Activated CD4-positive, alpha-beta T cell treated with anti-CD3 and anti-CD28 coated beads, Interleukin-2, amount 10 ng/mL, durations not matched to agents 24 days and 14 days (primary cell): ENCODE measurements around the gene KATNIP. TPM values are rescaled to one million over a fixed set of nuclear protein-coding genes. Genes with fewer than 3 reads are reported as not detected.

Experiments used
- DNase-seq: peaks from one replicate; pipeline ENCODE4 v3.0.0; 2022
- H3K27ac Mint-ChIP-seq: one replicate; pipeline ENCODE4 v1.8.0; 2022; ENCODE audit warnings: mild to moderate bottlenecking, mixed read lengths
- H3K27me3 Mint-ChIP-seq: one replicate; pipeline ENCODE4 v1.8.0; 2022; ENCODE audit warnings: mixed read lengths
- H3K36me3 Mint-ChIP-seq: one replicate; pipeline ENCODE4 v1.8.0; 2022; ENCODE audit warnings: low read depth, mild to moderate bottlenecking, mixed read lengths
- H3K4me1 Mint-ChIP-seq: one replicate; pipeline ENCODE4 v1.8.0; 2021; ENCODE audit warnings: mixed read lengths
- H3K4me3 Mint-ChIP-seq: one replicate; pipeline ENCODE4 v1.8.0; 2022; ENCODE audit warnings: mild to moderate bottlenecking, moderate library complexity, mixed read lengths
- H3K9me3 Mint-ChIP-seq: one replicate; pipeline ENCODE4 v1.8.0; 2021; ENCODE audit warnings: mixed read lengths
- intact Hi-C: fragments of 100-400 bp; cut with micrococcal nuclease; formaldehyde crosslinking; loops from one replicate; pipeline ENCODE4 v1.15.1; 2023
- total RNA-seq: library from RNA; stranded (reverse); gene quantifications from 2 replicates; pipeline ENCODE4 v1.2.3, GENCODE V29; 2022

The KATNIP gene
- total RNA-seq, 1 donor from 2014 or later = 17.5 TPM

DNA sequence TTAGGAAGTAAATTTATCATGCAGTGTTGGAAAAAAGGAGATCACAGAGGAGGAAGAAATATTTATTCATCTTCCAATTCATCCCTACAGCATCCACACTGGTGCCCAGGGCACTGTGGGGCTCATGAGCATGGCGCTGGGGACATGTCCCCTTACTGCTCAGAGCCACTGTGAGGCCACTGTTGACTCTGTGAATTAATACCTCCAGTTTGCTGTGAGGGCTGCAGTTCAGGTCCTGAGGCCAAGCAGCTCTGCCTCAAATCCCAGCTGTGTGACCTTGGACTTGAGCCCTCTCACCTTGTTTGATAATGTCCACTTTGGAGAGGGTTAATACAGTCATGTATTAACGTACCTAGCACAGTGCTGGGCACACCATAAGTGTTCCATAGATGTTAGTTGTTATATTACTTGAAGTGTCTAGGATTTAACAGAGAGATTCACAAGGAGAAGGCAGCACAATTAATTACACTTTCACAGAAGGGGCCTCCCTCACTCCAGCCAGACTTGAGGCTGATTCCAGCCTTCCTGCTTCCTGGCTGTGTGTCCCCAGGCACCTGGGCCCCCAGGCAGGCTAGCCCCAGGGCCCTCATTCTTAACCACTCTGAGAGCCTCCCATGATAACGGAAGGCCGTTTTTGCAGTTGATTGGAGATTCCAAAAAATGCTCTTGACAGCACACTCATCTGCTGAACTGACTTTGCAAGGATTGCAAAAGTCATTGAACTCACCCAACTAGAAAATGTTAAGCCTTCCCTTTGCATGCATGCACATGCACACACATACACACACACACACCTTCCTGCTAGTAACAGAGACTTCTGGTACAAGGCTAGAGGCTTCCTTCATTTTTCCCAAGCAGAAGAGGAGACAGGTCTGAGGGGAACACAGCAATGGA is 29.4 kb downstream of the KATNIP start:
- no peak for DNase-seq
- Mint-ChIP-seq H3K36me3 (peaks cover 7% of the 10 kb centered on the region), H3K4me1 (peaks cover 17% of the 10 kb centered on the region), H3K27me3 (no peaks in the 10 kb centered on the region), H3K4me3 (no peak overlapping the region), H3K27ac (no peak overlapping the region), H3K9me3 (no peaks in the 10 kb centered on the region)
- intact Hi-C loops = no loop called here

DNA sequence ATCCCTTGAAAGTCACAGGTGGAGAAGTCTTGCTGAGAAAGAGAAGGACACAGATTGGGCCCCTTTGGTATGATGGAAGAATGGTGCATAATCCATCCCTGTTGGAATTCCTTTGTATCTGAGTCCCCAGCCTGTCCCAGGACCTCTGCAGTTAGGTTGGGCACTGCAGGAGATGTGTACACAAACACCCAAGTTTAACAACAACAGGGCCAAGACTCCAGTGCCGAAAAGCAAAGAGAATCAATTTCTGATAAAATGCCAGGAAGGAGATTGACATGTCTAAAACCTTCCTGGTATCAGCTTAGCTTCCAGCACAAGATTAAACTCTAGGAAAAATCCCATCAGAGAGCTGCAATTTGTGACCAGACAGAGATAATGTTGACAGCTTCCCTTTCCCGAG is 32.9 kb downstream of the KATNIP start:
- intact Hi-C loops = no loop called here
- H3K36me3 Mint-ChIP-seq = peaks cover 5% of the 10 kb centered on the region
- no peaks in the 10 kb centered on the region for H3K27me3 Mint-ChIP-seq
- no peak overlapping the region for H3K4me3 Mint-ChIP-seq
- H3K4me1 Mint-ChIP-seq = peaks cover 17% of the 10 kb centered on the region
- no peak for DNase-seq
- no peak overlapping the region for H3K27ac Mint-ChIP-seq
- H3K9me3 Mint-ChIP-seq = no peaks in the 10 kb centered on the region

DNA sequence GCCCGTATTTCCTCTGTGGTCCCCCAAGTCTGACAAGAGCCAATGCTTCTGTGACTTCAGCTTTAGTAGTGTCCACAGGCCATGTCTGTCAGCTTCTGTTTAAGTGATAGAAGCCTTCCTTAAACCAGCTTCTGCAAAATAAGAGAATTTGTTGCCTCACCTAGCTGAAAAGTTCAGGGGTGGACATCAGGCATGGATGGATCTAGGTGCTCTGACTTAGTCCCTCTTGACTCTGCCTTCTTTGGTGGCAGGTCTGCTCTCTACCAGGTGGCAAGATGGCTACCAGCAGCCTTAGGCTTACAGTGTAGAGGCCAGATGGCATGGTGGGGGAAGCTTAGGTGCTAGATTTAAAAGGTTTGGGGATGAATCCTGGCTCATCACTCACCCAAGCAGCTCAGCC is 33.7 kb downstream of the KATNIP start:
- H3K36me3 Mint-ChIP-seq = peaks cover 5% of the 10 kb centered on the region
- H3K4me3 Mint-ChIP-seq = no peak overlapping the region
- peaks cover 12% of the 10 kb centered on the region for H3K4me1 Mint-ChIP-seq
- H3K27me3 Mint-ChIP-seq = no peaks in the 10 kb centered on the region
- intact Hi-C loops = no loop called here
- no peaks in the 10 kb centered on the region for H3K9me3 Mint-ChIP-seq
- no peak overlapping the region for H3K27ac Mint-ChIP-seq
- DNase-seq = no peak

DNA sequence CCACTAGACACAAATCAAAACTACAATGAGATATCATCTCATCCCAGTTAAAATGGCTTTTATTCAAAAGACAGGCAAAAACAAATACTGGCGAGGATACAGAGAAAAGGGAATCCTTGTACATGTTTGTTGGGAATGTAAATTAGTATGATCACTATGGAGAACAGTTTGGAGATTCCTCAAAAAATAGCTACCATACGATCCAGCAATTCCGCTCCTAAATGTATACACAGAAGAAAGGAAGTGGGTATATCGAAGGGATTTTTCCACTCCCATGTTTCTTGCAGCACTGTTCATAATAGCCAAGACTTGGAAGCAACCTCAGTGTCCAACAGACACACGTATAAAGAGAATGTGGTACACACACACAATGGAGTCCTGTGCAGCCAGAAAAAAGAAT is 35.3 kb downstream of the KATNIP start:
- no peak for DNase-seq
- Mint-ChIP-seq H3K9me3 (no peaks in the 10 kb centered on the region), H3K4me3 (no peak overlapping the region), H3K36me3 (peaks cover 2% of the 10 kb centered on the region), H3K4me1 (no peaks in the 10 kb centered on the region), H3K27me3 (no peaks in the 10 kb centered on the region), H3K27ac (no peak overlapping the region)
- intact Hi-C loops = no loop called here

DNA sequence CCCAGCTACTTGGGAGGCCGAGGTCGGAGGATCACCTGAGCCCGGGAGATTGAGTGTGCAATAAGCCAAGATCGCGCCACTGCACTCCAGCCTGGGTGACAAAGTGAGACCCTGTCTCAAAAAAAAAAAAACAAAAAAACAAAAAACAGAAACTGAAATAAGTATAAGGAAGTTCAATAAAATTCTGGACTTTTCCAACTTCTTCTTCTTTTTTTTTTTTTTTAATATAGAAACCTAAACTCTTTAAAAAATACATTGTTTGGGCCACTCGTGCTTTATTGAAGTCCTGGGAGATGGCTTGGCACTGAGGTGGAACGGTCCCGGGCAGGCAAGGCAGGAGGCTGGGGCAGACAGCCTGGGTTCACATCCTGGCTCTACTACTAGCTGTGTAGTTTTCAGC is 36.8 kb downstream of the KATNIP start:
- Mint-ChIP-seq H3K27me3 (no peaks in the 10 kb centered on the region), H3K4me1 (no peaks in the 10 kb centered on the region), H3K36me3 (peaks cover 2% of the 10 kb centered on the region), H3K4me3 (no peak overlapping the region), H3K27ac (no peak overlapping the region), H3K9me3 (no peaks in the 10 kb centered on the region)
- no peak for DNase-seq
- intact Hi-C loops = no loop called here

DNA sequence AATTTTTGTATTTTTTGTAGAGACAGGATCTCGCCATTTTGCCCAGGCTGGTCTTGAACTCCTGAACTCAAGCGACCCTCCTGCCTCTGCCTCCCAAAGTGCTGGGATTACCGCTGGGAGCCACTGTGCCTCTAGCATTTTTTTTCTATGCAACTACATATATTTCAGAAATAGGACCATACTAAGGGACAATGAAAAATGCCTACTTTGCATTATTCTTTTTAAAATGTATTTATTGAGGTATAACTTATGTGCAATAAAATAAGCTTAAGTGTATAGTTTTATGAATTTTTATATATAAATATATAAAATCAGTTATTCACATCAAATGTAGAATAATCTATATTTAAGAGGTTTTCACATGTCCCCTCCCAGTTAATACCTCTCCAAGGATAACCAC is 38.1 kb downstream of the KATNIP start:
- intact Hi-C loops = no loop called here
- no peak for DNase-seq
- H3K9me3 Mint-ChIP-seq = no peaks in the 10 kb centered on the region
- H3K4me3 Mint-ChIP-seq = no peak overlapping the region
- no peaks in the 10 kb centered on the region for H3K4me1 Mint-ChIP-seq
- H3K27me3 Mint-ChIP-seq = no peaks in the 10 kb centered on the region
- H3K27ac Mint-ChIP-seq = no peak overlapping the region
- no peaks in the 10 kb centered on the region for H3K36me3 Mint-ChIP-seq

DNA sequence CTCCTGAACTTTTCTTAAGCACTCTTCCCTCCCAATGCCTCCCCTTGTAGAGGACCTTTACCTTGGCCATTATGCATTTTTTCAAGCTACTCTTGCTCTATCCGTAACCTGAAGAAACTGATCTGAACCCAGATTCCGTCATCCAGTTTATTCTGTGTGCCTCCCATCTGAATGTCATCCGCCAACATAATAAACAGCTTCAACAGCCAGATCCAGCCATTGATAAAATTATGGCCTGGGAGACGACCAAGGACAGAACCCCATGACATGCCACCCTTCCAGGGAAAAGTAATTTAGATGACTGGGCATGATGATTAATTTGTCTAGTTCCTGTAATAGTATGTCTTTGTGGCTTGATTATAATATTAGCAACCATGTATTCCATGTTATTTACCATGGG is 41.9 kb downstream of the KATNIP start:
- no peak overlapping the region for H3K4me3 Mint-ChIP-seq
- no peak overlapping the region for H3K27ac Mint-ChIP-seq
- H3K27me3 Mint-ChIP-seq = no peaks in the 10 kb centered on the region
- no peaks in the 10 kb centered on the region for H3K9me3 Mint-ChIP-seq
- no peak for DNase-seq
- H3K4me1 Mint-ChIP-seq = no peaks in the 10 kb centered on the region
- H3K36me3 Mint-ChIP-seq = no peaks in the 10 kb centered on the region
- intact Hi-C loops = no loop called here

GRCh38 chr16:27595475-27595874 is 45.5 kb downstream of the KATNIP start:
- Mint-ChIP-seq H3K36me3 (no peaks in the 10 kb centered on the region), H3K4me3 (no peak overlapping the region), H3K27ac (no peak overlapping the region), H3K9me3 (no peaks in the 10 kb centered on the region), H3K27me3 (no peaks in the 10 kb centered on the region), H3K4me1 (no peaks in the 10 kb centered on the region)
- no peak for DNase-seq
- intact Hi-C loops = no loop called here

DNA sequence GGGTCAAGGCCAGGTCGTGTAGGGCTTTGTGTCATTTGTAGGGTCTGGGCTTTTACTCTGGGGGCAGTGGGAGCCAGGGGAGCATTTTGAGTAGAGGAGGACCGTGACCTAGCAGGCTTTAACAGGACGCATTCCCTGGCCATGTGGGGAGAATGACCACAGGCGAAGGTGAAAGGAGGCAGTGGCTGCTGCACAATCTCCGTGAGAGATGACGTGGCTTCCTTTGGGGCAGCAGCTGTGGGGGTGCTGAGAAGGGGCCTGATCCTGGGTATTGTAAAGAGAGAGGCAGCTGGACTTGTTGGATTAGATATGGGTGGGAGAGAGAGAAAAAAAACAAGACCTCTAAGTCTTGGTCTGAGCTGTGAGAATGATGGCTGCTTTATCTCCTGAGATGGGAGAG is 46.0 kb downstream of the KATNIP start:
- no peaks in the 10 kb centered on the region for H3K9me3 Mint-ChIP-seq
- no peak overlapping the region for H3K27ac Mint-ChIP-seq
- intact Hi-C loops = no loop called here
- no peak overlapping the region for H3K4me3 Mint-ChIP-seq
- no peaks in the 10 kb centered on the region for H3K36me3 Mint-ChIP-seq
- no peaks in the 10 kb centered on the region for H3K4me1 Mint-ChIP-seq
- no peak for DNase-seq
- H3K27me3 Mint-ChIP-seq = no peaks in the 10 kb centered on the region

DNA sequence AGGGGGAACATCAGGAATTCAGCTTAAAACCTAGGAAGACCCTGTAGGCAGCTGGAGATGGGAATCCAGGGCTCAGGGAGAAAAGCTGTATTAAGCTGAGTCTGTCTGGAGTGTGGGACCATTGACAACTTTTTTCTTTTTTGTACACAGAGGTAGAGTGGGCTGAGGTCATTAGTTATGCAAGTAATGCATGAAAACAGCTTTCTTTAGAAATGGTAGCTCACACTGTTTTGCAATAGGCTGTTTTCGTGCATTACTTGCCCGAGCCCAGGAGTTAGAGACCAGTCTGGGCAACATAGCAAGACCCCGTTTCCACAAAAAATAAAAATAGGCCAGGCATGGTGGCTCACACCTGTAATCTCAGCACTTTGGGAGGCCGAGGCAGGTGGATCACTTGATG is 46.5 kb downstream of the KATNIP start:
- H3K27me3 Mint-ChIP-seq = no peaks in the 10 kb centered on the region
- DNase-seq = no peak
- intact Hi-C loops = no loop called here
- H3K9me3 Mint-ChIP-seq = no peaks in the 10 kb centered on the region
- H3K27ac Mint-ChIP-seq = no peak overlapping the region
- no peak overlapping the region for H3K4me3 Mint-ChIP-seq
- H3K36me3 Mint-ChIP-seq = no peaks in the 10 kb centered on the region
- no peaks in the 10 kb centered on the region for H3K4me1 Mint-ChIP-seq

DNA sequence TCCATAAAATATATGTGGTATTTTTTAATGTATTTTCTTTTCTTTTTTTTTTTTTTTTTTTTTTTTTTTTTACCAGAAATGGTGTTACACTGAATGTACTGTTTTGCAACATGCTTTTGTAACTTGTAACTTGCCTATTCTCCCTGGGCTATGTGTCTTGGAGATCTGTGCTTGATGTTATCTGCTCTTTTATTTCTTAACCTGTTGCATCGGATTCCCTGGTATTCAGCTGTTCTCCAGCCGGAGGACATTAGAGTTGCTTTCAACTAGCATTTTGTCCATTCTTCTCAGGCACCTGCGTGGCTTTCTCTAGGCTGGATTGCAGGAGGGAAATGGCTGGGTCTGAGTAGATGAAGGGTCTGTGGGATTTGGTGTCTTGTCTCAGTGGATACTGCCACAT is 47.4 kb downstream of the KATNIP start:
- no peaks in the 10 kb centered on the region for H3K36me3 Mint-ChIP-seq
- H3K9me3 Mint-ChIP-seq = no peaks in the 10 kb centered on the region

GRCh38 chr16:27598220-27598619 is 48.3 kb downstream of the KATNIP start:
- DNase-seq = no peak
- intact Hi-C loops = no loop called here
- Mint-ChIP-seq H3K27ac (no peak overlapping the region), H3K4me3 (no peak overlapping the region), H3K27me3 (no peaks in the 10 kb centered on the region), H3K4me1 (no peaks in the 10 kb centered on the region), H3K36me3 (no peaks in the 10 kb centered on the region), H3K9me3 (no peaks in the 10 kb centered on the region)

More for the DNA sequence above, 47.4 kb downstream of the KATNIP start:
- H3K4me1 Mint-ChIP-seq = no peaks in the 10 kb centered on the region
- H3K4me3 Mint-ChIP-seq = no peak overlapping the region
- no peak for DNase-seq
- intact Hi-C loops = no loop called here
- no peak overlapping the region for H3K27ac Mint-ChIP-seq
- H3K27me3 Mint-ChIP-seq = no peaks in the 10 kb centered on the region

- no peaks in the 10 kb centered on the region for H3K4me1 Mint-ChIP-seq
- H3K36me3 Mint-ChIP-seq = no peaks in the 10 kb centered on the region
- no peak overlapping the region for H3K4me3 Mint-ChIP-seq
- H3K9me3 Mint-ChIP-seq = no peaks in the 10 kb centered on the region
- DNase-seq = no peak
- intact Hi-C loops = no loop called here
- H3K27ac Mint-ChIP-seq = no peak overlapping the region
- H3K27me3 Mint-ChIP-seq = no peaks in the 10 kb centered on the region
These were observed 49.1 kb downstream of the KATNIP start for GRCh38 chr16:27598931-27599565.

DNA sequence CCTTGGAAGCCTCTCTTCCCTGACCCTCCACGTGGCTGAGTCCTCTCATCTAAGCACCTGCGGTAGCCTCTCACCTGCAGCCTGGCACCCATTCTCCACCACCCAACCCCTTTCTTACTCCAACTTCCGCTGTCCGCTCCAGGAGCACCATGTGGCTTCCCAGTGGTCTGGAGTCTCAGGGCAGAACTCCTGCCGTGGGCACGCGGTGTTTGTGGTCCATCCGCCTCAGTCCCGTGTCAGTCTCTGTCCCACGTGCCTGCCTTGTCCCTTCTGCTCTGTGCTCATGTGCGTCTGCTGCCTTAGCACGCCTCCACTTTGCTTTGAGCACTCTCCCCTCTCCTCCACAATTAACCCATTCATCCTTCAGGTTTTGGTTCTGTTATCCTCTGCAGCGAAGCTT is 49.7 kb downstream of the KATNIP start:
- DNase-seq = no peak
- H3K9me3 Mint-ChIP-seq = no peaks in the 10 kb centered on the region
- H3K4me3 Mint-ChIP-seq = no peak overlapping the region
- no peaks in the 10 kb centered on the region for H3K36me3 Mint-ChIP-seq
- no peaks in the 10 kb centered on the region for H3K27me3 Mint-ChIP-seq
- H3K27ac Mint-ChIP-seq = no peak overlapping the region
- H3K4me1 Mint-ChIP-seq = peaks cover 2% of the 10 kb centered on the region
- intact Hi-C loops = no loop called here
